BJ (cell line): Measurements from ENCODE around the gene COASY. TPM values are rescaled to one million over a fixed set of nuclear protein-coding genes. Genes with fewer than 3 reads are reported as not detected.

Experiments
- CTCF ChIA-PET: fragments of 350-600 bp; formaldehyde crosslinking; extraction: SDS; loops from one replicate; lab custom pipeline; 2021; ENCODE audit warnings: antibody characterized with exemption, inconsistent platforms; lab: Yijun Ruan, JAX
- POLR2A ChIA-PET: fragments of 300-600 bp; sonication (Branson Sonifier 250); formaldehyde crosslinking; extraction: SDS; loops from one replicate; lab custom pipeline; 2021; ENCODE audit warnings: antibody characterized with exemption; lab: Charles Lee
- DNase-seq: peaks from one replicate; pipeline ENCODE4 v3.0.0-alpha.2; 2011; ENCODE audit warnings: low read depth
- H3K27me3 ChIP-seq: 2 replicates; pipeline ENCODE4 v1.6.0; 2011; ENCODE audit warnings: low read length; ENCODE audit not compliant: control insufficient read depth, insufficient read depth
- H3K36me3 ChIP-seq: 2 replicates; pipeline ENCODE4 v1.5.1; 2011; ENCODE audit warnings: low read length; ENCODE audit not compliant: control insufficient read depth, insufficient read depth
- H3K4me3 ChIP-seq: 2 replicates; pipeline ENCODE4 v1.5.1; 2011; ENCODE audit warnings: low read depth, mild to moderate bottlenecking, control low read depth, low read length
- polyA plus RNA-seq: library from polyadenylated mRNA; depleted of rRNA; stranded (reverse); fragments of >200 nt; gene quantifications from 2 replicates; pipeline ENCODE4 v1.2.3, GENCODE V29; 2011
- TF ChIP-seq, protein P1 (sequence below): IDR thresholded peaks from 2 replicates; pipeline ENCODE4 v1.5.1; 2011; ENCODE audit warnings: low read depth, mild to moderate bottlenecking, control low read depth, inconsistent platforms, low read length, moderate library complexity; ENCODE audit not compliant: insufficient read depth

COASY gene
- polyA plus RNA-seq, 1 experiment, result 41.5 TPM

DNA sequence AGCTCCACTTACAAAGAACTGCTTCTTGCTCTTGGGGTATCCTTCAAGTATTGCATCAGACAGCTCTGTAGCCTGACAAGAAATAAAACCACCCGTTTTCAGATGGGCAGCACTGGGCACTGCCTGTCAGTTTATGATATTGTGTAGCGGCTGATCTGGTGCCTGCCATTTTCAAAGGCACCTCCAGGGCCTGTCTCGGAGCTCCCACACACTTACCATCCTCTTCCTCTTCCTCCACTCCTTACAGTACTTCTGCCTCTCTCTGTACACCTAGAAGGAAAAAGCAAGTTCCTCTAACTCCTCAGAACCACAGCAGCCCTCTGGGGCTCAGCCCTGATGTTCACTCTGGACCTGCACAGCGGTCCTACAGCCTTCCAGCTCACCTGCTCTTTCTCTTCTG, 11.1 kb downstream of the COASY start:
- POLR2A ChIA-PET, result no interaction called here
- DNase-seq, result no peak
- CTCF ChIA-PET, result interaction anchor here (0.6 to 1.6 kb wide), 2 partner anchors 149 to 190 kb away, joined by 3 read pairs; no protein-coding TSS in a partner anchor
- H3K36me3 ChIP-seq, result peaks cover 31% of the 10 kb centered on the region
- H3K27me3 ChIP-seq, result no peaks in the 10 kb centered on the region
- TF ChIP-seq, protein P1, sequence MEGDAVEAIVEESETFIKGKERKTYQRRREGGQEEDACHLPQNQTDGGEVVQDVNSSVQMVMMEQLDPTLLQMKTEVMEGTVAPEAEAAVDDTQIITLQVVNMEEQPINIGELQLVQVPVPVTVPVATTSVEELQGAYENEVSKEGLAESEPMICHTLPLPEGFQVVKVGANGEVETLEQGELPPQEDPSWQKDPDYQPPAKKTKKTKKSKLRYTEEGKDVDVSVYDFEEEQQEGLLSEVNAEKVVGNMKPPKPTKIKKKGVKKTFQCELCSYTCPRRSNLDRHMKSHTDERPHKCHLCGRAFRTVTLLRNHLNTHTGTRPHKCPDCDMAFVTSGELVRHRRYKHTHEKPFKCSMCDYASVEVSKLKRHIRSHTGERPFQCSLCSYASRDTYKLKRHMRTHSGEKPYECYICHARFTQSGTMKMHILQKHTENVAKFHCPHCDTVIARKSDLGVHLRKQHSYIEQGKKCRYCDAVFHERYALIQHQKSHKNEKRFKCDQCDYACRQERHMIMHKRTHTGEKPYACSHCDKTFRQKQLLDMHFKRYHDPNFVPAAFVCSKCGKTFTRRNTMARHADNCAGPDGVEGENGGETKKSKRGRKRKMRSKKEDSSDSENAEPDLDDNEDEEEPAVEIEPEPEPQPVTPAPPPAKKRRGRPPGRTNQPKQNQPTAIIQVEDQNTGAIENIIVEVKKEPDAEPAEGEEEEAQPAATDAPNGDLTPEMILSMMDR, result no peak
- H3K4me3 ChIP-seq, result no peak overlapping the region

DNA sequence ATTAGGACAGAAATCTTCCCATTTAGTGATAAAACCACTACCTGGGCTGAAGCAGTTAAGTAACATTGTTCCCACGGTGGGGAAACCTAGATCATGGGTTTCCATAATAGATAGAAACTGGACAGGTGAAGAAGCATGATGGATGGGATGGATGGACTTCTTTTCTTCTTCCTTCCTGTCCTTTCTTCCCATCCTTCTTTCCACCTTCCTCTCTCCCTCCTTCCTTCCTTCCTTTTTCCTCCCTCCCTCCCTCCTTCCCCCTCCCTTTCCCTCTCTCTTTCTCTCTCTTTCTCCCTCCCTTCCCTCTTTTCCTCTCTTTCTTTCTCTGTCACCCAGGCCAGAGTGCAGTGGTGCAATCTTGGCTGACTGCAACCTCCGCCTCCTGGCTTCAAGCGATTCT, 12.5 kb downstream of the COASY start:
- H3K27me3 ChIP-seq, result no peaks in the 10 kb centered on the region
- TF ChIP-seq, protein P1, result no peak
- H3K36me3 ChIP-seq, result peaks cover 22% of the 10 kb centered on the region
- CTCF ChIA-PET, result interaction anchor here (1.6 kb wide), 2 partner anchors 106 to 189 kb away, joined by 3 read pairs; no protein-coding TSS in a partner anchor
- no peak for DNase-seq
- POLR2A ChIA-PET, result no interaction called here
- H3K4me3 ChIP-seq, result no peak overlapping the region

DNA sequence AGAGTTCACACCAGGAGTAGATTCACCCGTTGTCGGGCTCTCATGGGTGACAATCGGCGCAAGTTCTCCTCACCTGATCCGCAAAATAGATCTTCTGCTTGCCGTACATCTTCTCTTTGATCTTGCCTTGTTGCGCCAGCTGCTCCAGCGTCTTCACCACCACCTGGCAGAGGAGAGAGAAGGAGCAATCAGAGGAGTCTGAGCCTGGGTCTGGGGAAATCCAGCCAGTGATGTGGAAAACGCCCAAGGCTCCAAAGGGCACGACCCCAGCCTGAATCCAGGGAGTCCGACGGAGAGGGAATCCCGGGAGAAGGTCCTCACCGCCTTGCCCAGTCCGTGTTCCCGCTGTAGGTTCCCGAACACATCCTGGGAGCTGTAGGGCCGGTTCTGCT, 15.2 kb downstream of the COASY start:
- ChIA-PET CTCF (interaction anchor here (0.6 to 3.7 kb wide), 20 partner anchors 9 to 1043 kb away, joined by 3 to 56 read pairs (median 7); partner anchors contain the start of genes CCR10, CNTNAP1, PLEKHH3 and RAMP2), POLR2A (no interaction called here)

DNA sequence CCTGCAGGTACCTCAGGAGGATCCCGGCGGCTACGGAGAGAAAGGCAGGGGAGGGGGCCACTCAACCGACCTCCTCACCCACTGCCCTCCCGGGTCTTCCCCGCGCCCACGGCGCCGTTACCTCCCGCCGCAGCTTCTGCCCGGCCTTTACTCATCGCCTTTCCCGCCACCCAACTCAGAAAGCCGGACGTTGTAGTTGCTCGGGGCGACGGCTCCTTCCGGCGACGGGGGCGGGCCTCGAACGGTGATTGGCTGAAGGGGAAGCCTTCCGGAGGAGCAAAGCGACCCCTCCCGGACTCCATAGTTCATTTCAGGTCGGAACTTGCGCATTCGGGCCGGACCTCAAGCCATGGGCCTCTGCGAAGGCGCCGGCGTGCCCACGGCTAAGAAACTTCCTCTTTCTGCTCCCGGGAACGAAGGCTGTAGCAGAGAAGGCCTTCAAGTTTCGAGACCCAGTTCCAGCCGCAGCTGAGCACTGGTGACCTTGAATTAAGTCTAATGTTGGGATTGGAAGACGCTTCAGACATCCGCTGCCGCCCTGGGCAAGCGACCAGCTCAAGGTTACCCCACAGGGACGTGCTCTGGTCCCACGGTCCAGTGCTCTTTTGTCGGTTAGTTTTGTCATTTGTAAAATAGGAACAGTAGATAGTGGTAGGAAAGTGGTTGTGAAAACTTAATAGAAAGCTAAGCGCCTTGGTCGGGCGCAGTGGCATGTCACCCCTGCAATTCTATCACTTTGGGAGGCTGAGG, 15.8 kb downstream of the COASY start, which contains the start of gene PSMC3IP:
Gene PSMC3IP (minus strand): TSS at position 198 of the 750 bp plus-strand sequence. CDS start 43 bp downstream, at position 155.
- Histone ChIP-seq H3K27me3 (no peaks in the 10 kb centered on the region), H3K4me3 (peak within 1 kb of the TSS; percentile 46), H3K36me3 (peaks cover 22% of the 10 kb centered on the region)
- CTCF ChIA-PET, result interaction anchor here (0.7 to 3.7 kb wide), 36 partner anchors 8 to 351 kb away, joined by 3 to 56 read pairs (median 4); partner anchors contain the start of genes BECN1, CCR10, CNTNAP1 and HSD17B1
- TF ChIP-seq, protein P1, result peak; percentile 49
- DNase-seq, result peak; percentile 79
- POLR2A ChIA-PET, result interaction anchor here (0.5 to 0.7 kb wide), 2 partner anchors 58 to 202 kb away, joined by 4 to 5 read pairs; partner anchors contain the start of gene WNK4

More for the DNA sequence above, 15.2 kb downstream of the COASY start:
- Histone ChIP-seq H3K27me3 (no peaks in the 10 kb centered on the region), H3K36me3 (peaks cover 18% of the 10 kb centered on the region), H3K4me3 (peak overlapping the region; percentile 46)
- no peak for DNase-seq
- TF ChIP-seq, protein P1, result no peak
